Dedifferentiated amniotic fluid mesenchymal stem cell (primary cell): Measurements from ENCODE around the gene SYT13.
A peak's percentile ranks its signal among the peaks of the same experiment; 100 is the strongest.

Source experiments
- DNase-seq: peaks from one replicate; pipeline ENCODE4 v3.0.0-alpha.2; 2016; ENCODE audit errors: extremely low spot score

The SYT13 gene

GRCh38 chr11:45248501-45249011, 37.6 kb downstream of the SYT13 start:
- DNase-seq: no peak

- DNase-seq: no peak
Measured at GRCh38 chr11:45247433-45247832, 38.7 kb downstream of the SYT13 start.

- no peak for DNase-seq
Measured at GRCh38 chr11:45246241-45246640, 39.9 kb downstream of the SYT13 start.

- DNase-seq: no peak
Measured at GRCh38 chr11:45245218-45246045, 40.7 kb downstream of the SYT13 start.

GRCh38 chr11:45243967-45244366, 42.2 kb downstream of the SYT13 start:
- DNase-seq: no peak

GRCh38 chr11:45239733-45240132, 46.4 kb downstream of the SYT13 start:
- no peak for DNase-seq

GRCh38 chr11:45238724-45239123, 47.4 kb downstream of the SYT13 start:
- DNase-seq: peak; percentile 56

- DNase-seq: no peak
Measured at GRCh38 chr11:45237711-45238315, 48.3 kb downstream of the SYT13 start.

GRCh38 chr11:45234306-45235006, 51.7 kb downstream of the SYT13 start:
- no peak for DNase-seq

GRCh38 chr11:45233804-45234170, 52.4 kb downstream of the SYT13 start:
- no peak for DNase-seq

GRCh38 chr11:45233121-45233803, 52.9 kb downstream of the SYT13 start:
- DNase-seq: no peak

GRCh38 chr11:45232341-45233080, 53.6 kb downstream of the SYT13 start:
- no peak for DNase-seq

- DNase-seq: no peak
Measured at GRCh38 chr11:45229401-45230020, 56.6 kb downstream of the SYT13 start.

- no peak for DNase-seq
Measured at GRCh38 chr11:45227836-45228235, 58.3 kb downstream of the SYT13 start.

- DNase-seq: no peak
Measured at GRCh38 chr11:45226901-45227300, 59.2 kb downstream of the SYT13 start.

GRCh38 chr11:45225961-45226871, 59.9 kb downstream of the SYT13 start:
- no peak for DNase-seq

GRCh38 chr11:45225277-45225676, 60.9 kb downstream of the SYT13 start:
- DNase-seq: no peak

GRCh38 chr11:45224766-45225165, 61.4 kb downstream of the SYT13 start:
- no peak for DNase-seq

GRCh38 chr11:45223496-45223895, 62.6 kb downstream of the SYT13 start:
- DNase-seq: no peak

- DNase-seq: no peak
Measured at GRCh38 chr11:45219411-45219810, 66.7 kb downstream of the SYT13 start.
